ENCODE data around the gene MRPS35. TPM values are rescaled to one million over a fixed set of nuclear protein-coding genes. Genes with fewer than 3 reads are reported as not detected.

The MRPS35 gene
- 91.3 TPM for total RNA-seq

DNA sequence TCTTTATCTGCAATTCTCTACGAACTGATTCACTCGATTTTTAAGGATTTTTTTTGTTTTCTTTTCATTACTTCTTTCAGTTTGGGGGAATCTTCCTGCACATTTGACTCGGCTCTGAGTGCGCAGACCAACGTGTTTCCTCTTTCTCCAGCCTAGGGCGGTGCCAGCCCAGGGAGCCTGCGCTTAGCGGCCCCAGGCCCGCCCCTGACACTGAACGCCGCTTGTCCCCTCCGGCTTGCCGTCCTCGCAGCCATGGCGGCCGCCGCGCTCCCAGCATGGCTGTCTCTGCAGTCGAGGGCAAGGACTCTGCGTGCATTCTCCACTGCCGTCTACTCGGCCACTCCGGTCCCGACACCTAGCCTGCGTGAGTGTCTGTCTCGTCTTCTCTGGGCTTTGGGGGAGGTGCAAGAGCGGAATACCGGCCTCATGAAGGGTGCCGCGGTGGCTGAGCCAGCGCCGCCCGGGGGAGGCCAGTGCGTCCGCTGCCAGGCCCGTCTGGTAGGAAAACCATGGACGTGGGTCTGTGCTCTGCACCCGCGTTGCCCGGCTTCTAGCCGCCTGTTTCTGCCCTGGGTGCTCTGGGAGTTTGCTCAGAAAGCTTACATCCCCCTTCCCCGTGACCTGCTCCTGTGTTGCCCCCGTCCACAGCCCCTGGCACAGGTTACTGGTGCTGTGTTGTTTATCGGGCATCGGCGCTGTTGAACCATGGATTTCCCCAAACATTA is at the start of gene MRPS35:
Gene MRPS35, plus strand, starts transcription at position 241 of the 725 bp plus-strand sequence. Its CDS starts 12 bp downstream, at position 253.

GRCh38 chr12:27696293-27696652 is 14.4 kb upstream of the MRPS35 start, which contains the start of gene REP15:
Gene REP15, plus strand, starts transcription at chr12:27696447. Its CDS starts 116 bp downstream, at chr12:27696563.

GRCh38 chr12:27779920-27780611 is 69.4 kb downstream of the MRPS35 start, which contains the start of the genes KLHL42 and MANSC4:
Gene KLHL42, plus strand, starts transcription at chr12:27780233. Its CDS starts 98 bp downstream, at chr12:27780331.
Gene MANSC4, minus strand, starts transcription at chr12:27780236. Its CDS starts 8,960 bp downstream, at chr12:27771276.

Small RNA genes within 50 kb of the gene (small RNA-seq; reads per million reads assigned to genes)
- not detected for gene RF00019

Other genes starting within 250 kb of the MRPS35 start
- 72.4 TPM for gene PPFIBP1, start 186.6 kb upstream of the MRPS35 start, total RNA-seq
- 1.6 TPM for gene REP15, start 14.4 kb upstream of the MRPS35 start, total RNA-seq
- gene KLHL42, start 69.4 kb downstream of the MRPS35 start, total RNA-seq = 116 TPM
- gene MANSC4, start 69.4 kb downstream of the MRPS35 start, total RNA-seq = not detected

Measured in diencephalon (tissue), 1 donor.